H1 (cell line): ENCODE measurements around the gene RBM20. TPM values are rescaled to one million over a fixed set of nuclear protein-coding genes. Genes with fewer than 3 reads are reported as not detected.

Source experiments
- CTCF ChIA-PET: fragments of 300-600 bp; sonication (Branson Sonifier 250); formaldehyde crosslinking; loops from one replicate; lab custom pipeline; 2021; ENCODE audit not compliant: partially characterized antibody; lab: Charles Lee
- POLR2A ChIA-PET: fragments of 300-600 bp; sonication (Branson Sonifier 250); formaldehyde crosslinking; loops from one replicate; lab custom pipeline; 2021; ENCODE audit warnings: inconsistent platforms; ENCODE audit not compliant: partially characterized antibody; lab: Charles Lee
- DNase-seq, 2 experiments: peaks; one replicate each; pipeline versions ENCODE4 v3.0.0 to v3.0.0-alpha.2; 2010 to 2022; ENCODE audit warnings: low spot score in 2 of 2, low read depth in 1 of 2, mixed read lengths in 1 of 2
- FAIRE-seq: peaks from 2 replicates; lab custom pipeline; 2011; peaks lifted over from hg19 to GRCh38; lab: Jason Lieb, UNC
- H2AFZ ChIP-seq: 2 replicates; pipeline ENCODE4 v1.8.1; 2012; ENCODE audit warnings: low read length, inconsistent platforms
- H2AK5ac ChIP-seq: 2 replicates; pipeline ENCODE4 v1.6.1; 2013; ENCODE audit warnings: low read depth, low read length
- H2BK120ac ChIP-seq: replicated peaks from 2 replicates; pipeline ENCODE3; 2013; ENCODE audit warnings: low read depth, low read length, inconsistent platforms
- H2BK12ac ChIP-seq: 2 replicates; pipeline ENCODE4 v1.6.1; 2013; ENCODE audit warnings: low read depth, low read length
- H2BK15ac ChIP-seq: 2 replicates; pipeline ENCODE4 v1.6.1; 2013; ENCODE audit warnings: low read length
- H2BK20ac ChIP-seq: 2 replicates; pipeline ENCODE4 v1.6.1; 2013; ENCODE audit warnings: low read length
- H2BK5ac ChIP-seq: 2 replicates; pipeline ENCODE4 v1.6.1; 2013; ENCODE audit warnings: low read depth, low read length
- H3K14ac ChIP-seq: 2 replicates; pipeline ENCODE4 v1.6.1; 2013; ENCODE audit warnings: inconsistent platforms; ENCODE audit not compliant: insufficient read length
- H3K18ac ChIP-seq: 2 replicates; pipeline ENCODE4 v1.6.1; 2013; ENCODE audit warnings: low read length; ENCODE audit errors: extremely low read depth
- H3K23ac ChIP-seq: 2 replicates; pipeline ENCODE4 v1.6.1; 2013; ENCODE audit warnings: inconsistent platforms; ENCODE audit not compliant: insufficient read length
- H3K23me2 ChIP-seq: 2 replicates; pipeline ENCODE4 v1.6.1; 2013; ENCODE audit warnings: low read depth, low read length
- H3K27ac ChIP-seq: 2 replicates; pipeline ENCODE4 v1.6.1; 2011; ENCODE audit warnings: low read depth, low read length, inconsistent platforms
- H3K27me3 ChIP-seq, 4 experiments: replicated peaks in 1 of 4; 1 replicate in 1 of 4; 2 replicates in 3 of 4; pipeline versions ENCODE4 v1.6.1 to v1.8.1; 2011 to 2013; ENCODE audit warnings: low read length in 3 of 4, mild to moderate bottlenecking in 3 of 4, inconsistent platforms in 2 of 4, mixed read lengths in 2 of 4, moderate library complexity in 1 of 4; ENCODE audit not compliant: control insufficient read depth in 3 of 4, insufficient read depth in 3 of 4; ENCODE audit errors: extremely low read depth in 1 of 4
- H3K36me3 ChIP-seq, 4 experiments: 2 replicates each; pipeline versions ENCODE4 v1.6.1 to v1.8.1; 2011 to 2013; ENCODE audit warnings: mild to moderate bottlenecking in 4 of 4, low read length in 3 of 4, moderate library complexity in 2 of 4, control low read depth in 1 of 4, inconsistent platforms in 1 of 4; ENCODE audit not compliant: insufficient read depth in 4 of 4, control insufficient read depth in 2 of 4
- H3K4ac ChIP-seq: replicated peaks from 2 replicates; pipeline ENCODE3; 2013; ENCODE audit warnings: low read length, low read depth, mixed read lengths, inconsistent platforms; ENCODE audit not compliant: insufficient read length
- H3K4me1 ChIP-seq, 4 experiments: replicated peaks in 1 of 4; 1 replicate in 1 of 4; 2 replicates in 3 of 4; pipeline versions ENCODE4 v1.6.1 to v1.8.1; 2011 to 2013; ENCODE audit warnings: low read length in 3 of 4, inconsistent platforms in 2 of 4, mixed read lengths in 1 of 4; ENCODE audit not compliant: insufficient read depth in 4 of 4, control insufficient read depth in 3 of 4
- H3K4me2 ChIP-seq, 2 experiments: 2 replicates each; pipeline versions ENCODE4 v1.6.1 to v1.8.1; 2011 to 2013; ENCODE audit warnings: low read depth in 2 of 2, low read length in 2 of 2, control low read depth in 1 of 2, inconsistent platforms in 1 of 2, mild to moderate bottlenecking in 1 of 2; ENCODE audit not compliant: insufficient read depth in 1 of 2
- H3K4me3 ChIP-seq, 4 experiments: fragments of 200-600, 300-600 bp in 1 of 4; sonication (generic), shearing (Covaris generic), sonication (Bioruptor Twin) in 1 of 4; 2 replicates each; pipeline versions ENCODE4 v1.5.1 to v1.8.1; 2011 to 2016; ENCODE audit warnings: low read length in 4 of 4, low read depth in 3 of 4, control low read depth in 2 of 4, inconsistent platforms in 2 of 4, mild to moderate bottlenecking in 2 of 4, mixed read lengths in 1 of 4, moderate library complexity in 1 of 4; ENCODE audit not compliant: insufficient read depth in 2 of 4; ENCODE audit errors: extremely low read depth in 1 of 4
- H3K56ac ChIP-seq: replicated peaks from 2 replicates; pipeline ENCODE3; 2013; ENCODE audit warnings: low read depth, mild to moderate bottlenecking, mixed read lengths, low read length, inconsistent platforms; ENCODE audit not compliant: insufficient read length
- H3K79me1 ChIP-seq: 2 replicates; pipeline ENCODE4 v1.6.1; 2013; ENCODE audit warnings: low read depth, low read length, control low read depth
- H3K79me2 ChIP-seq, 2 experiments: 2 replicates each; pipeline versions ENCODE4 v1.6.1 to v1.8.1; 2012 to 2013; ENCODE audit warnings: low read length in 2 of 2, mild to moderate bottlenecking in 2 of 2, inconsistent platforms in 1 of 2; ENCODE audit not compliant: insufficient read depth in 2 of 2, control insufficient read depth in 1 of 2
- H3K9ac ChIP-seq, 4 experiments: replicated peaks in 1 of 4; 1 replicate in 1 of 4; 2 replicates in 3 of 4; pipeline versions ENCODE4 v1.6.1 to v1.8.1; 2011 to 2013; ENCODE audit warnings: low read depth in 3 of 4, low read length in 3 of 4, control low read depth in 2 of 4, mild to moderate bottlenecking in 2 of 4, moderate library complexity in 2 of 4, inconsistent platforms in 1 of 4; ENCODE audit errors: extremely low read depth in 1 of 4
- H3K9me3 ChIP-seq, 2 experiments: 2 replicates each; pipeline versions ENCODE4 v1.6.1 to v1.8.1; 2012 to 2013; ENCODE audit warnings: mild to moderate bottlenecking in 2 of 2, moderate library complexity in 2 of 2, control low read depth in 1 of 2, inconsistent platforms in 1 of 2, low read depth in 1 of 2, low read length in 1 of 2, mixed read lengths in 1 of 2; ENCODE audit not compliant: insufficient read depth in 2 of 2
- H4K20me1 ChIP-seq, 2 experiments: replicated peaks in 1 of 2; 2 replicates each; pipeline versions ENCODE3 to v1.8.1; 2011 to 2013; ENCODE audit warnings: inconsistent platforms in 2 of 2, low read length in 2 of 2, mild to moderate bottlenecking in 1 of 2; ENCODE audit not compliant: insufficient read depth in 2 of 2, control insufficient read depth in 1 of 2
- H4K5ac ChIP-seq: 2 replicates; pipeline ENCODE4 v1.6.1; 2013; ENCODE audit warnings: low read length, low read depth, mixed read lengths, inconsistent platforms; ENCODE audit not compliant: insufficient read length
- H4K8ac ChIP-seq: 2 replicates; pipeline ENCODE4 v1.8.0; 2013; ENCODE audit warnings: mild to moderate bottlenecking, moderate library complexity, low read length, inconsistent platforms; ENCODE audit not compliant: insufficient read depth; ENCODE audit errors: extremely low read depth
- H4K91ac ChIP-seq: replicated peaks from 2 replicates; pipeline ENCODE3; 2013; ENCODE audit warnings: low read length, mixed read lengths, inconsistent platforms; ENCODE audit not compliant: insufficient read length
- ASH2L ChIP-seq: fragments of 200-600, 300-600 bp; sonication (generic); IDR thresholded peaks from one replicate; pipeline ENCODE4 v1.7.1; 2017; ENCODE audit warnings: low read length
- CEBPB ChIP-seq: IDR thresholded peaks from 2 replicates; pipeline ENCODE4 v1.6.1; 2012; ENCODE audit warnings: low read depth, low read length
- CREB1 ChIP-seq: IDR thresholded peaks from 2 replicates; pipeline ENCODE4 v1.6.1; 2012; ENCODE audit warnings: inconsistent platforms
- FOSL1 ChIP-seq: IDR thresholded peaks from 2 replicates; pipeline ENCODE4 v1.6.1; 2011; ENCODE audit warnings: mild to moderate bottlenecking, low read depth, low read length, moderate library complexity; ENCODE audit not compliant: insufficient read depth
- RBBP5 ChIP-seq: IDR thresholded peaks from 2 replicates; pipeline ENCODE4 v1.7.1; 2012; ENCODE audit warnings: low read depth, mild to moderate bottlenecking, inconsistent platforms, low read length, moderate library complexity, borderline replicate concordance
- SAP30 ChIP-seq: fragments of 300-600 bp; sonication (generic); IDR thresholded peaks from 2 replicates; pipeline ENCODE4 v1.7.1; 2012; ENCODE audit warnings: low read length, moderate library complexity, mild to moderate bottlenecking, inconsistent platforms; ENCODE audit not compliant: insufficient read depth, insufficient replicate concordance
- SUZ12 ChIP-seq: fragments of 200-600 bp; sonication (generic); IDR thresholded peaks from 2 replicates; pipeline ENCODE4 v1.6.1; 2012; ENCODE audit warnings: mild to moderate bottlenecking, inconsistent platforms, low read length, moderate library complexity, mixed read lengths
- TBP ChIP-seq: IDR thresholded peaks from 2 replicates; pipeline ENCODE4 v1.6.1; 2011; ENCODE audit warnings: low read depth, low read length, improper control_type of control experiment
- TEAD4 ChIP-seq: IDR thresholded peaks from 2 replicates; pipeline ENCODE4 v1.6.1; 2012; ENCODE audit warnings: low read depth, low read length, inconsistent platforms, mixed read lengths
- WGBS, 2 experiments: shearing (Covaris generic) in 1 of 2; methylation state at CpG; one replicate each; pipeline versions ENCODE4 v1.1.6 to v1.1.7; 2013 to 2015; ENCODE audit warnings: low lambda C conversion rate in 2 of 2, mixed read lengths in 2 of 2, inconsistent platforms in 1 of 2, low coverage in 1 of 2, missing lambda C conversion rate in 1 of 2; ENCODE audit not compliant: insufficient replicate concordance in 2 of 2, insufficient coverage in 1 of 2, insufficient read length in 1 of 2; ENCODE audit errors: extremely low coverage in 1 of 2, missing lambda C conversion rate in 1 of 2; 5-methylcytosine and 5-hydroxymethylcytosine counted together
- polyA plus RNA-seq, 7 experiments: library from polyadenylated mRNA; depleted of rRNA in 3 of 7; stranded (reverse) in 5 of 7; unstranded in 2 of 7; fragments of >200 nt in 5 of 7; fragments of 200-250 nt in 2 of 7; gene quantifications; 1 replicate in 5 of 7; 2 replicates in 1 of 7; 4 replicates in 1 of 7; pipeline versions ENCODE4 v1.2.1 to v1.2.3, GENCODE V29; 2011 to 2013; ENCODE audit warnings: missing spikeins in 2 of 7, mixed read lengths in 2 of 7
- total RNA-seq: library from RNA; stranded (reverse); fragmentation: NEBNext Ultra II Directional; extraction: Animal tissue kit (Norgen Biotek cat#: 25700); gene quantifications from 2 replicates; pipeline ENCODE4 v1.2.1, GENCODE V29; 2021
- TF ChIP-seq, protein P1 (sequence below): IDR thresholded peaks from 2 replicates; pipeline ENCODE4 v1.6.1; 2012; ENCODE audit warnings: inconsistent platforms
- TF ChIP-seq, protein P2 (sequence below): IDR thresholded peaks from 2 replicates; pipeline ENCODE4 v1.6.1; 2012; ENCODE audit warnings: low read length, inconsistent platforms

RBM20 gene
- total and polyA plus RNA-seq, 2 of the 8 experiments (the other 6 are each of a cell fraction or from before 2014, with no cell fraction given) = 0.05 to 0.63 TPM

DNA sequence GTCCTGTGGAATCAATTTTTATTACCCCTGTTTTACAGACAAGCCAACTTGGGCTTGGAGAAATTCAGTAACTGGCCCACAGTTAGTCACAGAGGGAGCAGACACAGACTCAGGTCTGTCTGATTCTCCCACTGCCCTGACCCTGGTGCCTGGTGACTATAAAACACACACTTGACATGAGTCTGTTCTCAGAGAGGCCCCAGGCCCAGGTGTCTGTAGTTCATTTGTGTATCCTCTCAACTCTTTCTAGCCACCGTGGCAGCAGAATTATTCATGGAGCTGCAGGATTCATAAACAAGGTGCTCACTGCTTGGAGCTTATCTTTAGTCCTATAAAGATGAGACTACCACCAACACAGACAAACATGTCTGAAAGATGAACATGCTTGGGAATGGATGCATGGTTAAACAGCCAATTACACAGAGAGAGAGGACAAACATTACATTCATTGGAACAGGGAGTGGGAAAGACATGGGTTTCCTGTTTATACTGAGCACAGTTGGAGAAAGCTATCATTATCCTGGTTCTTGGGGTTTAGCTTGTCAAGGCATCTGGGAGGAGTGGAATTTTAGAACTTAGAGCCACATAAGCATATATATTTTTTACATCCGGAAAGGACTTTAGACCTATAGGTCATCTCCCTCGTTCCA is 148.5 kb downstream of the RBM20 start:
- no peaks in the 10 kb centered on the region for H3K23me2 ChIP-seq
- no peak overlapping the region for H3K9ac ChIP-seq
- H4K91ac ChIP-seq = no peak overlapping the region
- no peak overlapping the region for H2BK20ac ChIP-seq
- no peak overlapping the region for H2AFZ ChIP-seq
- no peaks in the 10 kb centered on the region for H3K27me3 ChIP-seq
- no peak overlapping the region for H3K27ac ChIP-seq
- no peak overlapping the region for H3K14ac ChIP-seq
- ChIA-PET POLR2A (no interaction called here), CTCF (interaction anchor here (0.7 to 4.1 kb wide), 3 partner anchors 11 to 17 kb away, joined by 3 to 29 read pairs (median 5); no protein-coding TSS in a partner anchor)
- H2BK5ac ChIP-seq = no peak overlapping the region
- no peak overlapping the region for H2BK15ac ChIP-seq
- H4K20me1 ChIP-seq = no peaks in the 10 kb centered on the region
- no peak overlapping the region for H3K18ac ChIP-seq
- no peak overlapping the region for H4K8ac ChIP-seq
- no peak overlapping the region for H3K56ac ChIP-seq
- H3K4me1 ChIP-seq = no peaks in the 10 kb centered on the region
- H3K23ac ChIP-seq = no peak overlapping the region
- DNase-seq (no peak), FAIRE-seq (no peak)
- H4K5ac ChIP-seq = no peak overlapping the region
- H3K79me1 ChIP-seq = no peaks in the 10 kb centered on the region
- no peak overlapping the region for H2BK12ac ChIP-seq
- no peak overlapping the region for H2AK5ac ChIP-seq
- no peak overlapping the region for H3K4ac ChIP-seq
- no peaks in the 10 kb centered on the region for H3K9me3 ChIP-seq
- no peak overlapping the region for H3K4me3 ChIP-seq
- H3K79me2 ChIP-seq = no peaks in the 10 kb centered on the region; a peak in 1 of 4 replicates
- no peaks in the 10 kb centered on the region for H3K36me3 ChIP-seq
- no peak overlapping the region for H3K4me2 ChIP-seq
- WGBS, 2 experiments = 83% methylated on average over 3 of the region's 3 CpGs; no CpG with 5 or more reads in 1 of the 2 experiments
- no peak overlapping the region for H2BK120ac ChIP-seq
- TF ChIP-seq CREB1 = no peak
- TF ChIP-seq TBP = no peak
- no peak for TF ChIP-seq RBBP5
- no peak for TF ChIP-seq CEBPB
- no peak for TF ChIP-seq SUZ12
- TF ChIP-seq, protein P1, sequence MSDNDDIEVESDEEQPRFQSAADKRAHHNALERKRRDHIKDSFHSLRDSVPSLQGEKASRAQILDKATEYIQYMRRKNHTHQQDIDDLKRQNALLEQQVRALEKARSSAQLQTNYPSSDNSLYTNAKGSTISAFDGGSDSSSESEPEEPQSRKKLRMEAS = no peak
- no peak for TF ChIP-seq ASH2L
- TF ChIP-seq TEAD4 = no peak
- TF ChIP-seq, protein P2, sequence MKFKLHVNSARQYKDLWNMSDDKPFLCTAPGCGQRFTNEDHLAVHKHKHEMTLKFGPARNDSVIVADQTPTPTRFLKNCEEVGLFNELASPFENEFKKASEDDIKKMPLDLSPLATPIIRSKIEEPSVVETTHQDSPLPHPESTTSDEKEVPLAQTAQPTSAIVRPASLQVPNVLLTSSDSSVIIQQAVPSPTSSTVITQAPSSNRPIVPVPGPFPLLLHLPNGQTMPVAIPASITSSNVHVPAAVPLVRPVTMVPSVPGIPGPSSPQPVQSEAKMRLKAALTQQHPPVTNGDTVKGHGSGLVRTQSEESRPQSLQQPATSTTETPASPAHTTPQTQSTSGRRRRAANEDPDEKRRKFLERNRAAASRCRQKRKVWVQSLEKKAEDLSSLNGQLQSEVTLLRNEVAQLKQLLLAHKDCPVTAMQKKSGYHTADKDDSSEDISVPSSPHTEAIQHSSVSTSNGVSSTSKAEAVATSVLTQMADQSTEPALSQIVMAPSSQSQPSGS = no peak
- TF ChIP-seq FOSL1 = no peak
- TF ChIP-seq SAP30 = no peak
